ENCODE results near the gene DSCAM. TPM values are rescaled to one million over a fixed set of nuclear protein-coding genes. Genes with fewer than 3 reads are reported as not detected.
"Not testable (repeated sequence)": the region's sequence is repeated elsewhere in the genome, so short reads cannot be mapped to it uniquely, and the experiment has no call there.

Gene DSCAM, protein sequence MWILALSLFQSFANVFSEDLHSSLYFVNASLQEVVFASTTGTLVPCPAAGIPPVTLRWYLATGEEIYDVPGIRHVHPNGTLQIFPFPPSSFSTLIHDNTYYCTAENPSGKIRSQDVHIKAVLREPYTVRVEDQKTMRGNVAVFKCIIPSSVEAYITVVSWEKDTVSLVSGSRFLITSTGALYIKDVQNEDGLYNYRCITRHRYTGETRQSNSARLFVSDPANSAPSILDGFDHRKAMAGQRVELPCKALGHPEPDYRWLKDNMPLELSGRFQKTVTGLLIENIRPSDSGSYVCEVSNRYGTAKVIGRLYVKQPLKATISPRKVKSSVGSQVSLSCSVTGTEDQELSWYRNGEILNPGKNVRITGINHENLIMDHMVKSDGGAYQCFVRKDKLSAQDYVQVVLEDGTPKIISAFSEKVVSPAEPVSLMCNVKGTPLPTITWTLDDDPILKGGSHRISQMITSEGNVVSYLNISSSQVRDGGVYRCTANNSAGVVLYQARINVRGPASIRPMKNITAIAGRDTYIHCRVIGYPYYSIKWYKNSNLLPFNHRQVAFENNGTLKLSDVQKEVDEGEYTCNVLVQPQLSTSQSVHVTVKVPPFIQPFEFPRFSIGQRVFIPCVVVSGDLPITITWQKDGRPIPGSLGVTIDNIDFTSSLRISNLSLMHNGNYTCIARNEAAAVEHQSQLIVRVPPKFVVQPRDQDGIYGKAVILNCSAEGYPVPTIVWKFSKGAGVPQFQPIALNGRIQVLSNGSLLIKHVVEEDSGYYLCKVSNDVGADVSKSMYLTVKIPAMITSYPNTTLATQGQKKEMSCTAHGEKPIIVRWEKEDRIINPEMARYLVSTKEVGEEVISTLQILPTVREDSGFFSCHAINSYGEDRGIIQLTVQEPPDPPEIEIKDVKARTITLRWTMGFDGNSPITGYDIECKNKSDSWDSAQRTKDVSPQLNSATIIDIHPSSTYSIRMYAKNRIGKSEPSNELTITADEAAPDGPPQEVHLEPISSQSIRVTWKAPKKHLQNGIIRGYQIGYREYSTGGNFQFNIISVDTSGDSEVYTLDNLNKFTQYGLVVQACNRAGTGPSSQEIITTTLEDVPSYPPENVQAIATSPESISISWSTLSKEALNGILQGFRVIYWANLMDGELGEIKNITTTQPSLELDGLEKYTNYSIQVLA (N-terminal part only)
- total RNA-seq (under 1 TPM in 4 of 9 donors, not detected in 5; 0.06 to 0.11 (median 0.07) TPM), polyA plus RNA-seq (under 1 TPM; under 0.01 to 0.07 (median 0.03) TPM)
- long read RNA-seq, donor 1: 0 reads
- long read RNA-seq, donor 2: 0 reads
- long read RNA-seq, donor 3: 0 reads
- long read RNA-seq, donor 4: 0 reads
- long read RNA-seq, donor 5: 0 reads
- long read RNA-seq, donor 6: 0 reads
- long read RNA-seq, donor 7: 0 reads
- long read RNA-seq, donor 8: 0 reads
- long read RNA-seq, donor 9: 0 reads
- long read RNA-seq, donor 10: 0 reads

DNA sequence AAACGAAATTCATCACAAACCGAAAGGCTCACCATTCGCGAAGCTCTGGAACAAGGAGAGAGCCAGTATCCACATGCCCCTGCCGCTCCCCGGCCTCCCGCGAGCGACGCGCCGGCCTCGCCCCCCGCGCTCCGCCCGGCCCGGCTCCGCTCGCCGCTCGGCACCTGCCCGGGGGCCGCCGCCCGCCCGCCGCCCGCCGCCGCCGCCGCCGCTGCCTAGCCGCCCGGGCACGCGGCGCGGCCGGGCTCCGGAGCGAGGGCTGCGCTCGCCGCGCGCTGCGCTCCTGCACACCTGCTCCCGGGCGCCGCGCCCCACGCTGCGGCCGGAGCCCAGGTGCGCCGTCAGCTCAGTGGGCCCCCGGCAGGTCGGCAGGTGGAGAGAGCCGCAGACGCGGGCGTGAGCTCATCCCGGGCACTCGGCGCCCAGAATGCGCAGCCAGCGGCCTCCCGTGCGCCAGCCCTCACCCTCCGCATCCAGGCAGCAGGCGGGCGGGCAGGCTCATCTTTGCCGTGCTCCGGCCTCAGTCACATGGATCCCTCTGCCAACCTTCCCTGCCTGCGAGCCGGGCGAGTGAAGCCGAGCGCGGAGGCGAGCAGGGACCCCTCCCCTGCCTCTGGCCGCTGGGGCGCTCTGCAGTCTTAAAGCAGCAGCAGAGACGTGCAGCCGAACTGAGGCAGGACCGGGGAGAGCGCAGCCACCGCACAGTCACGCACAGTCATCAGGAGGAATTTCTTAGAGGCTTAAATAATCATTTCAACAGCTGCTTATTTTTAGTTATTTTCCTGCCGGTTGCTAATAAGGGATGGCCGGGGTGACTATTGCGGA lies at the start of gene DSCAM:
DSCAM (minus strand) TSS at position 572 of the 825 bp plus-strand sequence; CDS start at position 75, 497 bp downstream.
- Histone ChIP-seq H3K4me3 (no peak within 1 kb of the TSS), H3K9me3 (replicated peaks in 1 of 3) (no peaks in the 10 kb centered on the region), H3K27me3 (peaks cover 29% of the 10 kb centered on the region), H3K4me1 (replicated peaks in 1 of 2) (no peaks in the 10 kb centered on the region), H3K27ac (no peak within 1 kb of the TSS), H3K36me3 (replicated peaks in 1 of 2) (no peaks in the 10 kb centered on the region)
- no peak for TF ChIP-seq POLR2A (IDR thresholded peaks at IDR 0.05)
- TF ChIP-seq, protein P1, sequence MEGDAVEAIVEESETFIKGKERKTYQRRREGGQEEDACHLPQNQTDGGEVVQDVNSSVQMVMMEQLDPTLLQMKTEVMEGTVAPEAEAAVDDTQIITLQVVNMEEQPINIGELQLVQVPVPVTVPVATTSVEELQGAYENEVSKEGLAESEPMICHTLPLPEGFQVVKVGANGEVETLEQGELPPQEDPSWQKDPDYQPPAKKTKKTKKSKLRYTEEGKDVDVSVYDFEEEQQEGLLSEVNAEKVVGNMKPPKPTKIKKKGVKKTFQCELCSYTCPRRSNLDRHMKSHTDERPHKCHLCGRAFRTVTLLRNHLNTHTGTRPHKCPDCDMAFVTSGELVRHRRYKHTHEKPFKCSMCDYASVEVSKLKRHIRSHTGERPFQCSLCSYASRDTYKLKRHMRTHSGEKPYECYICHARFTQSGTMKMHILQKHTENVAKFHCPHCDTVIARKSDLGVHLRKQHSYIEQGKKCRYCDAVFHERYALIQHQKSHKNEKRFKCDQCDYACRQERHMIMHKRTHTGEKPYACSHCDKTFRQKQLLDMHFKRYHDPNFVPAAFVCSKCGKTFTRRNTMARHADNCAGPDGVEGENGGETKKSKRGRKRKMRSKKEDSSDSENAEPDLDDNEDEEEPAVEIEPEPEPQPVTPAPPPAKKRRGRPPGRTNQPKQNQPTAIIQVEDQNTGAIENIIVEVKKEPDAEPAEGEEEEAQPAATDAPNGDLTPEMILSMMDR (IDR thresholded peaks at IDR 0.05): no peak
- DNase-seq: no peak
- intact Hi-C loops (cut with DNase I): no loop called here
- 2 to 15% (median 5%) methylated on average over 13 to 94 of the region's 94 CpGs for WGBS, 4 donors

DNA sequence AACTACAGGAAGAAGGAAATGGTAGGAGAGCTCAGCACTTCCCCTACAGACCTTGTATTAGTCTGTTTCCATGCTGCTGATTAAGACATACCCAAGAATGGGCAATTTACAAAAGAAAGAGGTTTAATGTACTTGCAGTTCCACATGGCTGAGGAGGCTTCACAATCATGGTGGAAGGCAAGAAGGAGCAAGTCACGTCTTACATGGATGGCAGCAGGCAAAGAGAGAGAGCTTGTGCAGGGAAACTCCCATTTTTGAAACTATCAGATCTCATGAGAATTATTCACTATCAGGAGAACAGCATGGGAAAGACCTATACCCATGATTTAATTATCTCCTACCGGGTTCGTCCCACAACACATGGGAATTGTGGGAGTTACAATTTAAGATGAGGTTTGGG lies 48.7 kb upstream of the DSCAM start:
- H3K27me3 ChIP-seq; H3K9me3 ChIP-seq (replicated peaks in 1 of 3); intact Hi-C loops (cut with DNase I); H3K4me1 ChIP-seq (replicated peaks in 1 of 2); H3K4me3 ChIP-seq; DNase-seq; H3K27ac ChIP-seq; H3K36me3 ChIP-seq (replicated peaks in 1 of 2): not testable (repeated sequence)
- WGBS, 4 donors: 78 to 90% (median 81%) methylated on average over 3 of the region's 3 CpGs

DNA sequence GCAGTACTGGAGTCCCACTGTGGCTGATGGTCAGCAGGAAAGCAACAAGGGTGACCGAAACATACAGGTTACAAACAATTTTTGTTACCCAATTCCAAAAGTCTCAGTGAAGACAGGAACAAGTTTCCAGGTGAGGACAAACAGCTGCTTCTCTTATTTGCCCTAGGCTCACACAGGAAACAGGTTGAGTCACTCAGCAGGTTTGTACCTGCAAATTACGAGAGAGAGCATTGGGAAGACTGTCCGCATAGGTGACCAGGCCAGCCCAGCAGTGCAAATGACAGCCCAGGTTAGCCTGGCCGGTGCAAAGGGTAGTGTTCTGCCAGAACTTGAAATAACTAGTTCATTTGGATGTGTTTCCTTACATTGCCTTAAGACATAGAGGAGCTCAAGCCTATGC lies 40.0 kb upstream of the DSCAM start:
- intact Hi-C loops (cut with DNase I): no loop called here
- H3K27ac ChIP-seq: no peak overlapping the region
- no peaks in the 10 kb centered on the region for H3K36me3 ChIP-seq (replicated peaks in 1 of 2)
- H3K4me1 ChIP-seq (replicated peaks in 1 of 2): no peaks in the 10 kb centered on the region
- 71 to 83% (median 77%) methylated on average over 4 of the region's 4 CpGs for WGBS, 4 donors
- no peak overlapping the region for H3K4me3 ChIP-seq
- H3K9me3 ChIP-seq (replicated peaks in 1 of 3): no peaks in the 10 kb centered on the region
- no peak for TF ChIP-seq POLR2A (IDR thresholded peaks at IDR 0.05)
- TF ChIP-seq, protein P1 (IDR thresholded peaks at IDR 0.05): no peak
- no peak for DNase-seq
- H3K27me3 ChIP-seq: no peaks in the 10 kb centered on the region

DNA sequence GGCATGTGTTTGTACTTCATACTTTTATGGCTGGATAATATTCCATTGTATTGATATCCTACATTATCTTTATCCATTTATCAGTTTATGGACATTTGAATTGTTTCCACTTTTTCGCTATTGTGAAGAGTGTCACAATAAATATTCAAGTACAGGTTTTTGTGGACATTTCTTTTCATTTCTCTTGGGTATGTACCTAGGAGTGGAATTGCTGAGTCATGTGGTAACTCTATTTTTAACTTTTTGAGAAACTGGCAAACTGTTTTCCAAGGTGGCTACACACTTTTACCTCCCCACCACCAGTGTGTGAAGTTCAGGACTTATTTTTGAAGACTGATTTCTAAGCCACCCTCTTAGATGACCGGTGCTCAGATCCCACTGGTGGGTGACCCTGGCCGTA lies 39.0 kb upstream of the DSCAM start:
- H3K4me1 ChIP-seq (replicated peaks in 1 of 2): no peaks in the 10 kb centered on the region
- intact Hi-C loops (cut with DNase I): no loop called here
- H3K27me3 ChIP-seq: no peaks in the 10 kb centered on the region
- no peak for TF ChIP-seq POLR2A (IDR thresholded peaks at IDR 0.05)
- TF ChIP-seq, protein P1 (IDR thresholded peaks at IDR 0.05): no peak
- H3K27ac ChIP-seq: no peak overlapping the region
- 69 to 92% (median 78%) methylated on average over 3 of the region's 3 CpGs for WGBS, 4 donors
- no peaks in the 10 kb centered on the region for H3K9me3 ChIP-seq (replicated peaks in 1 of 3)
- no peaks in the 10 kb centered on the region for H3K36me3 ChIP-seq (replicated peaks in 1 of 2)
- no peak for DNase-seq
- H3K4me3 ChIP-seq: no peak overlapping the region
